ENCODE data around the gene MTA3. TPM values are rescaled to one million over a fixed set of nuclear protein-coding genes. Genes with fewer than 3 reads are reported as not detected.

Gene MTA3
- total RNA-seq, 1 donor from 2014 or later, result 117 TPM

- H2AFZ ChIP-seq (replicated peaks), result no peak overlapping the region
- peaks cover 19% of the 10 kb centered on the region for H3K4me1 ChIP-seq
- H3K27me3 Mint-ChIP-seq (ENCODE audit: insufficient read depth, low read depth), result no peaks in the 10 kb centered on the region
- H4K20me1 ChIP-seq (ENCODE audit: low read depth), result peaks cover 11% of the 10 kb centered on the region
- H3K4me3 ChIP-seq, result no peak overlapping the region
- peaks cover 69% of the 10 kb centered on the region for H3K79me2 ChIP-seq (ENCODE audit: low read depth)
- H3K9ac ChIP-seq, result no peak overlapping the region
- H3K9me3 ChIP-seq (ENCODE audit: low read depth), result no peaks in the 10 kb centered on the region
- H3K27ac Mint-ChIP-seq, result no peak overlapping the region
- H3K4me3 Mint-ChIP-seq, result no peak overlapping the region
- peaks cover 3% of the 10 kb centered on the region for H3K36me3 Mint-ChIP-seq
- TF ChIP-seq CTCF (IDR thresholded peaks at IDR 0.05) (no peak), EZH2phosphoT487 (IDR thresholded peaks at IDR 0.05) (no peak), EZH2 (IDR thresholded peaks at IDR 0.05) (no peak)
- H3K4me2 ChIP-seq, result no peak overlapping the region
- H3K4me1 Mint-ChIP-seq, result no peaks in the 10 kb centered on the region
- no peak overlapping the region for H3K27ac ChIP-seq
- DNase-seq (ENCODE audit: low spot score), result no peak
- H3K36me3 ChIP-seq, result peaks cover 4% of the 10 kb centered on the region
- peaks cover 19% of the 10 kb centered on the region for H3F3A ChIP-seq (ENCODE audit: low read depth)
- no peaks in the 10 kb centered on the region for H3K27me3 ChIP-seq
- H3K9me3 Mint-ChIP-seq, result peaks cover 2% of the 10 kb centered on the region
Measured at GRCh38 chr2:42693013-42693615, 124.7 kb downstream of the MTA3 start.

GRCh38 chr2:42693688-42694479 is 125.5 kb downstream of the MTA3 start:
- no peak for DNase-seq (ENCODE audit: low spot score)
- no peak overlapping the region for H3K9ac ChIP-seq

GRCh38 chr2:42696987-42697386 is 128.6 kb downstream of the MTA3 start:
- H3K4me1 Mint-ChIP-seq, result no peaks in the 10 kb centered on the region
- no peak overlapping the region for H3K4me2 ChIP-seq
- H4K20me1 ChIP-seq (ENCODE audit: low read depth), result peaks cover under 1% of the 10 kb centered on the region
- no peaks in the 10 kb centered on the region for H3K27me3 Mint-ChIP-seq (ENCODE audit: insufficient read depth, low read depth)
- peaks cover under 1% of the 10 kb centered on the region for H3F3A ChIP-seq (ENCODE audit: low read depth)
- no peak overlapping the region for H3K9ac ChIP-seq
- H3K9me3 ChIP-seq (ENCODE audit: low read depth), result no peaks in the 10 kb centered on the region
- H3K9me3 Mint-ChIP-seq, result no peaks in the 10 kb centered on the region
- no peak for DNase-seq (ENCODE audit: low spot score)
- TF ChIP-seq EZH2 (IDR thresholded peaks at IDR 0.05), result no peak
- TF ChIP-seq EZH2phosphoT487 (IDR thresholded peaks at IDR 0.05), result no peak
- no peaks in the 10 kb centered on the region for H3K36me3 Mint-ChIP-seq
- peaks cover 41% of the 10 kb centered on the region for H3K79me2 ChIP-seq (ENCODE audit: low read depth)
- H3K4me3 ChIP-seq, result no peak overlapping the region
- H3K4me1 ChIP-seq, result peaks cover 2% of the 10 kb centered on the region
- no peak overlapping the region for H3K4me3 Mint-ChIP-seq
- H3K27ac ChIP-seq, result no peak overlapping the region
- no peaks in the 10 kb centered on the region for H3K36me3 ChIP-seq
- no peak overlapping the region for H2AFZ ChIP-seq (replicated peaks)
- no peak overlapping the region for H3K27ac Mint-ChIP-seq
- no peaks in the 10 kb centered on the region for H3K27me3 ChIP-seq

More at GRCh38 chr2:42693688-42694479, 125.5 kb downstream of the MTA3 start:
- Mint-ChIP-seq H3K27me3 (ENCODE audit: insufficient read depth, low read depth) (no peaks in the 10 kb centered on the region), H3K27ac (no peak overlapping the region), H3K4me3 (no peak overlapping the region), H3K4me1 (no peaks in the 10 kb centered on the region), H3K36me3 (peaks cover 3% of the 10 kb centered on the region), H3K9me3 (peaks cover 2% of the 10 kb centered on the region)
- Histone ChIP-seq H3K4me3 (no peak overlapping the region), H3K79me2 (ENCODE audit: low read depth) (peaks cover 69% of the 10 kb centered on the region), H3F3A (ENCODE audit: low read depth) (peaks cover 18% of the 10 kb centered on the region), H2AFZ (replicated peaks) (no peak overlapping the region), H4K20me1 (ENCODE audit: low read depth) (peaks cover 11% of the 10 kb centered on the region), H3K36me3 (peaks cover 4% of the 10 kb centered on the region), H3K4me2 (no peak overlapping the region), H3K4me1 (peaks cover 17% of the 10 kb centered on the region), H3K27ac (no peak overlapping the region), H3K9me3 (ENCODE audit: low read depth) (no peaks in the 10 kb centered on the region), H3K27me3 (no peaks in the 10 kb centered on the region)
- TF ChIP-seq EZH2 (IDR thresholded peaks at IDR 0.05) (no peak), EZH2phosphoT487 (IDR thresholded peaks at IDR 0.05) (no peak), CTCF (IDR thresholded peaks at IDR 0.05) (no peak)

- H3K27ac Mint-ChIP-seq, result no peak overlapping the region
- Histone ChIP-seq H3K36me3 (no peaks in the 10 kb centered on the region), H3K27me3 (no peaks in the 10 kb centered on the region), H2AFZ (replicated peaks) (no peak overlapping the region), H3K9me3 (ENCODE audit: low read depth) (no peaks in the 10 kb centered on the region), H3K4me2 (no peak overlapping the region), H3K9ac (no peak overlapping the region), H3K4me3 (no peak overlapping the region), H3F3A (ENCODE audit: low read depth) (peaks cover 2% of the 10 kb centered on the region), H3K4me1 (no peaks in the 10 kb centered on the region), H4K20me1 (ENCODE audit: low read depth) (no peaks in the 10 kb centered on the region), H3K27ac (no peak overlapping the region), H3K79me2 (ENCODE audit: low read depth) (peaks cover 27% of the 10 kb centered on the region)
- no peak for DNase-seq (ENCODE audit: low spot score)
- H3K4me3 Mint-ChIP-seq, result no peak overlapping the region
- H3K27me3 Mint-ChIP-seq (ENCODE audit: insufficient read depth, low read depth), result no peaks in the 10 kb centered on the region
- H3K36me3 Mint-ChIP-seq, result peaks cover 5% of the 10 kb centered on the region
- no peaks in the 10 kb centered on the region for H3K4me1 Mint-ChIP-seq
- TF ChIP-seq EZH2 (IDR thresholded peaks at IDR 0.05) (no peak), CTCF (IDR thresholded peaks at IDR 0.05) (no peak), EZH2phosphoT487 (IDR thresholded peaks at IDR 0.05) (no peak)
- H3K9me3 Mint-ChIP-seq, result no peaks in the 10 kb centered on the region
Measured at GRCh38 chr2:42698940-42699339, 130.5 kb downstream of the MTA3 start.
